Measurements from ENCODE around the gene OCEL1. TPM values are rescaled to one million over a fixed set of nuclear protein-coding genes. Genes with fewer than 3 reads are reported as not detected.
A peak's percentile ranks its signal among the peaks of the same experiment; 100 is the strongest.

OCEL1 gene
- total RNA-seq, 1 donor from 2014 or later: 24.1 TPM

DNA sequence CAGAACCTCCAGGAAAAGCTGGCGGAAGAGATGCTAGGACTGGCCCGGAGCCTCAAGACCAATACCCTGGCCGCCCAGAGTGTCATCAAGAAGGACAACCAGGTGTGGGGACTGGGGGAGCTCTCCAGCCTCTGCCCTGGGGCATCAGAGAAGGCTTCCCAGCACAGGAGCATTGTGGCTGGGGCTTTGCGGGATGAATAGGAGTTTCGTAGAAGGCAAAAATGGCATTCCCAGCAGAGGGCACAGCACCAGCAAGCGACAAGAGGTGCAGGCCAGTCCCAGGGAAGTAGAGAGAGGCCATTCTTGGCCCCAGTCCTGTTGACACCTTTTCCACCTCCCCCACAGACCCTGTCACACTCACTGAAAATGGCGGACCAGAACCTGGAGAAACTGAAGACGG is 6.7 kb upstream of the OCEL1 start:
- Histone ChIP-seq H3K9me3 (no peaks in the 10 kb centered on the region), H3K36me3 (peaks cover 0 to 13% of the 10 kb centered on the region in 2 donors), H3K4me3 (no peak overlapping the region), H3K27ac (no peak overlapping the region), H3K27me3 (no peaks in the 10 kb centered on the region), H3K4me1 (peaks cover 25% of the 10 kb centered on the region)
- TF ChIP-seq CTCF (IDR thresholded peaks at IDR 0.05): no peak
- TF ChIP-seq POLR2AphosphoS5 (IDR thresholded peaks at IDR 0.05; ENCODE audit: insufficient read depth in 1 of 2, low read depth in 1 of 2): no peak
- no peak for TF ChIP-seq POLR2A (IDR thresholded peaks at IDR 0.05)
- intact Hi-C loops (cut with DNase I): no loop called here
- DNase-seq (ENCODE audit: extremely low spot score in 2 of 2): no peak

GRCh38 chr19:17220207-17220758 is 5.7 kb upstream of the OCEL1 start:
- H3K36me3 ChIP-seq: peaks cover 0 to 13% of the 10 kb centered on the region in 2 donors
- H3K27ac ChIP-seq: peak overlapping the region; percentile 4
- intact Hi-C loops (cut with DNase I): no loop called here
- peaks cover 20% of the 10 kb centered on the region for H3K4me1 ChIP-seq
- no peaks in the 10 kb centered on the region for H3K9me3 ChIP-seq
- DNase-seq (ENCODE audit: extremely low spot score in 2 of 2): no peak
- no peaks in the 10 kb centered on the region for H3K27me3 ChIP-seq
- H3K4me3 ChIP-seq: no peak overlapping the region
- TF ChIP-seq CTCF (IDR thresholded peaks at IDR 0.05): no peak
- peak in 1 of 2 donors; percentile 33 for TF ChIP-seq POLR2AphosphoS5 (IDR thresholded peaks at IDR 0.05; ENCODE audit: insufficient read depth in 1 of 2, low read depth in 1 of 2)

GRCh38 chr19:17225053-17225452 is 973 bp upstream of the OCEL1 start:
- H3K36me3 ChIP-seq: no peaks in the 10 kb centered on the region
- DNase-seq (ENCODE audit: extremely low spot score in 2 of 2): no peak
- H3K4me1 ChIP-seq: peaks cover 28% of the 10 kb centered on the region
- no peaks in the 10 kb centered on the region for H3K9me3 ChIP-seq
- intact Hi-C loops (cut with DNase I): no loop called here
- H3K27me3 ChIP-seq: no peaks in the 10 kb centered on the region
- peak overlapping the region in 1 of 2 donors; percentile 68 for H3K4me3 ChIP-seq
- TF ChIP-seq POLR2A (IDR thresholded peaks at IDR 0.05): no peak
- no peak for TF ChIP-seq CTCF (IDR thresholded peaks at IDR 0.05)
- no peak for TF ChIP-seq POLR2AphosphoS5 (IDR thresholded peaks at IDR 0.05; ENCODE audit: insufficient read depth in 1 of 2, low read depth in 1 of 2)
- no peak overlapping the region for H3K27ac ChIP-seq

GRCh38 chr19:17227798-17228367 is 1.9 kb downstream of the OCEL1 start:
- Histone ChIP-seq H3K4me3 (no peak overlapping the region), H3K9me3 (no peaks in the 10 kb centered on the region), H3K27ac (peak overlapping the region; percentile 91), H3K36me3 (peaks cover 0 to 12% of the 10 kb centered on the region in 2 donors), H3K4me1 (peaks cover 22% of the 10 kb centered on the region), H3K27me3 (no peaks in the 10 kb centered on the region)
- intact Hi-C loops (cut with DNase I): no loop called here
- TF ChIP-seq POLR2A (IDR thresholded peaks at IDR 0.05): no peak
- TF ChIP-seq CTCF (IDR thresholded peaks at IDR 0.05): no peak
- DNase-seq (ENCODE audit: extremely low spot score in 2 of 2): no peak

DNA sequence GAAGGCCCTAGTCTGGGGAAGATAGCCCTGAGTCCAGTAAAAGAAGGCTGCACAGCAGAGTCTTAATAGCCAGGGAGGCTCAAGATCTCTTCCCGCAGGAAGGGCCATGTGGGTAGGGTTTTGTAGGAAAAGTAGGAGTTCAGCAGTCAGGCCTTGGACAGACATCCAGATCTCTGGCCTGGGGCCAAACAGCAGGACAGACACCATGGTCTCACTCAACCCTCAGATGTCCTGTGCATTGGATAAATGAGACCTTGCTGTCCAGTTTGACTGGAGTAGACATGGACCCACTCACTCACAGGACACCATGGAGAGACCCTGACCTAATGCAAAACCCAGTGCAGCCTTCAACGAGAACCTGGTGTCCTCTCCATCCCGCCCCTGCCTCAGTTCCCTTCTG is 3.9 kb downstream of the OCEL1 start:
- intact Hi-C loops (cut with DNase I): no loop called here
- Histone ChIP-seq H3K27ac (no peak overlapping the region), H3K9me3 (no peaks in the 10 kb centered on the region), H3K4me3 (no peak overlapping the region), H3K36me3 (peaks cover 0 to 13% of the 10 kb centered on the region in 2 donors), H3K4me1 (peaks cover 29% of the 10 kb centered on the region), H3K27me3 (no peaks in the 10 kb centered on the region)
- no peak for DNase-seq (ENCODE audit: extremely low spot score in 2 of 2)
- no peak for TF ChIP-seq POLR2A (IDR thresholded peaks at IDR 0.05)
- TF ChIP-seq CTCF (IDR thresholded peaks at IDR 0.05): no peak
- no peak for TF ChIP-seq POLR2AphosphoS5 (IDR thresholded peaks at IDR 0.05; ENCODE audit: insufficient read depth in 1 of 2, low read depth in 1 of 2)

Measured in vagina (tissue), 2 donors.